AG09309 (cell line): ENCODE results near the gene ZBTB47.

Experiments
- DNase-seq: peaks from one replicate; pipeline ENCODE4 v3.0.0-alpha.2; 2010; ENCODE audit warnings: low read depth
- H3K4me3 ChIP-seq: 2 replicates; pipeline ENCODE4 v1.5.1; 2011; ENCODE audit warnings: mild to moderate bottlenecking, low read depth, low read length, moderate library complexity; ENCODE audit not compliant: control insufficient read depth
- TF ChIP-seq, protein P1 (sequence below): IDR thresholded peaks from 2 replicates; pipeline ENCODE4 v1.5.1; 2011; ENCODE audit warnings: mild to moderate bottlenecking, low read depth, low read length, inconsistent platforms; ENCODE audit not compliant: insufficient read depth, control insufficient read depth; ENCODE audit errors: missing control alignments

ZBTB47 gene

DNA sequence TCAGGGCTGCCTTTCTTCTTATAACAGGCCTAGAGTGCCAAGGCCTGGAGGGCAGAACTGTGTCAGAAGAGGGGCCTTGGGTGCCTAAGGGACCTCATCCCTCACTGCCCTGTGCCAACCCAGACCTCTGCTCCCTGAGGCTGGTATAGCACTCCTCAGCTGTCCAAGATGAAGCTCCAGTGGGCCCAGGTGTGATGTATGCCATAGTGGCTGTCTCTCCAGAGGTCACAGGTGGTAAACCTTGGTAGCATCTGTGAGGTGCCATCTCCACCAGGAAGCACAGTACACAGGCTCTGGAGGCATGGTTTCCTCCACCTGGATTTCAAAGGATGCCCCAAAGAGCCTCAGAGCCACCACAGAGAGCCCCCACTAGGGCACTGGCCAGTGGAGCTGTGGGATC is 19.6 kb downstream of the ZBTB47 start:
- no peak overlapping the region for H3K4me3 ChIP-seq
- no peak for DNase-seq
- TF ChIP-seq, protein P1, sequence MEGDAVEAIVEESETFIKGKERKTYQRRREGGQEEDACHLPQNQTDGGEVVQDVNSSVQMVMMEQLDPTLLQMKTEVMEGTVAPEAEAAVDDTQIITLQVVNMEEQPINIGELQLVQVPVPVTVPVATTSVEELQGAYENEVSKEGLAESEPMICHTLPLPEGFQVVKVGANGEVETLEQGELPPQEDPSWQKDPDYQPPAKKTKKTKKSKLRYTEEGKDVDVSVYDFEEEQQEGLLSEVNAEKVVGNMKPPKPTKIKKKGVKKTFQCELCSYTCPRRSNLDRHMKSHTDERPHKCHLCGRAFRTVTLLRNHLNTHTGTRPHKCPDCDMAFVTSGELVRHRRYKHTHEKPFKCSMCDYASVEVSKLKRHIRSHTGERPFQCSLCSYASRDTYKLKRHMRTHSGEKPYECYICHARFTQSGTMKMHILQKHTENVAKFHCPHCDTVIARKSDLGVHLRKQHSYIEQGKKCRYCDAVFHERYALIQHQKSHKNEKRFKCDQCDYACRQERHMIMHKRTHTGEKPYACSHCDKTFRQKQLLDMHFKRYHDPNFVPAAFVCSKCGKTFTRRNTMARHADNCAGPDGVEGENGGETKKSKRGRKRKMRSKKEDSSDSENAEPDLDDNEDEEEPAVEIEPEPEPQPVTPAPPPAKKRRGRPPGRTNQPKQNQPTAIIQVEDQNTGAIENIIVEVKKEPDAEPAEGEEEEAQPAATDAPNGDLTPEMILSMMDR = no peak

DNA sequence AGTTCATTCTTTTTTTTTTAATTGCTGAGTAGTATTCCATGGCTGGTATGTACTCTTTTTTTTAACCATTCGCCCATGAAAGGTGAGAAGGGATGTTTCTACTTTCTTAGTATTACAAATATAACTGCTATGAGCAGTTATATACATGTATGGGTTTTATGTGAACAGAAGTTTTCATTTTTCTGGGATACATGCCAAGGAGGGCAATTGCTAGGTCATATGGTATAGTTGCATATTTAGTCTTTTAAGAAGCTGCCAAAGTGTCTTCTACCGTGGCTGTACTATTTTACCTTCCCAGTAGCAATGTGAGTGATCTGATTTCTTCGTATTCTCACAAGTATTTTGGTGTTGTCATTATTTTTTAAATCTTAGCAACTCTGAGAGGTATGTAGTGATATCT is 20.6 kb downstream of the ZBTB47 start:
- DNase-seq = no peak
- no peak overlapping the region for H3K4me3 ChIP-seq
- TF ChIP-seq, protein P1 = no peak

DNA sequence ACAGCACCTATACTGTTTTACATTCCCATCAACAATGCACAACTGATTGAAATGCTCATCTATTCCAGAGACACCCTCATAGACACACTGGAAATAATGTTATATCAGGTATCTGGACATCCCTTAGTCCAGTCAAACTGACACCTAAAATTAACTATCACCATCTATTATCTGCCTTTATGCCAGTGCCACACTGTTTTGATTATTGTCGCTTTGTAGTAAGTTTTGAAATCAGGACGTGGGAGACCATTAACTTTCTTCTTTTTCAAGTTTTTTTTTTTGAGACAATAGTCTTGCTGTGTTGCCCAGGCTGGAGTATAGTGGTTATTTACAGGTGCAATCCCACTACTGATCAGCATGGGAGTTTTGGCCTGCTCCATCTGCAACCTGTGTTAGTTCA is 22.4 kb downstream of the ZBTB47 start:
- DNase-seq = no peak
- TF ChIP-seq, protein P1 = no peak
- H3K4me3 ChIP-seq = no peak overlapping the region

- TF ChIP-seq, protein P1 = no peak
- no peak overlapping the region for H3K4me3 ChIP-seq
- DNase-seq = no peak
These were observed 24.9 kb downstream of the ZBTB47 start for GRCh38 chr3:42678447-42678846.

GRCh38 chr3:42680271-42680670 is 26.8 kb downstream of the ZBTB47 start:
- DNase-seq = peak; percentile 23
- TF ChIP-seq, protein P1 = no peak
- H3K4me3 ChIP-seq = no peak overlapping the region

- DNase-seq = no peak
- no peak overlapping the region for H3K4me3 ChIP-seq
- TF ChIP-seq, protein P1 = no peak
These were observed 27.3 kb downstream of the ZBTB47 start for GRCh38 chr3:42680806-42681205.

DNA sequence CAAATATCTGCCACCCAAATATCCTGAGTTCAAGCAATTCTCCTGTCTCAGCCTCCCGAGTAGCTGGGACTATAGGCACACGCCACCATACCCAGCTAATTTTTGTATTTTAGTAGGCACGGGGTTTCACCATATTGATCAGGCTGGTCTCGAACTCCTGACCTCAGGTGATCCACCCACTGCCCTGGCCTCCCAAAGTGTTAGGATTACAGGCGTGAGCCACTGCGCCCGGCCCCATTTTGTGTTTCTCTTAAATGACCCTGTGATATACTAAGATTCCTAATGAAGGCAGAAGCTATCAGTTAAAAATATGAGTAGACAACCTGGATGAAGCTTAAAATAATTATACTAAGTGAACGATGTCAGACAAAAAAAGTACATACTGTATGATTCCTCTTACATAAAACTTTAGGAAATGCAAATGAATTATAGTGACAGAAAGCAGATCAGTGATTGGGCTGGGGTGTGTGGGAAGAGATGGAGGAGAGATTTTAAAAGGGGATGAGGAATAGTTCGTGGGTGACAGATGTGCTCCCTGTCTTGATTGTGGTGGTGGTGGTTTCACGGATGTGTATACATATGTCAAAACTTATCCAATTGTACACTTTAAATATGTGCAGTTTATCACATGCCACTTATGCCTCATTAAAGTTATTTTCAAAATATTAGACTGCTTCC is 28.0 kb downstream of the ZBTB47 start:
- no peak for DNase-seq
- H3K4me3 ChIP-seq = no peak overlapping the region
- TF ChIP-seq, protein P1 = no peak
